NCI-H2081 treated with DMSO at 0.1 percent for 48 hours (cell line): ENCODE data around the gene PPIE.
A peak's percentile ranks its signal among the peaks of the same experiment; 100 is the strongest.
"Not testable (repeated sequence)": the region's sequence is repeated elsewhere in the genome, so short reads cannot be mapped to it uniquely, and the experiment has no call there.

Experiments
- DNase-seq: peaks from one replicate; lab custom pipeline; 2025; lab: John Stamatoyannopoulos, UW

The PPIE gene

GRCh38 chr1:39777896-39778295 is 39.2 kb downstream of the PPIE start:
- not testable (repeated sequence) for DNase-seq

GRCh38 chr1:39778463-39779099 is 39.9 kb downstream of the PPIE start:
- DNase-seq = not testable (repeated sequence)

GRCh38 chr1:39779137-39779536 is 40.5 kb downstream of the PPIE start:
- no peak for DNase-seq

GRCh38 chr1:39779821-39780220 is 41.1 kb downstream of the PPIE start:
- no peak for DNase-seq

GRCh38 chr1:39781349-39781715 is 42.6 kb downstream of the PPIE start:
- no peak for DNase-seq

GRCh38 chr1:39782103-39782502 is 43.4 kb downstream of the PPIE start:
- no peak for DNase-seq

- not testable (repeated sequence) for DNase-seq
Measured at GRCh38 chr1:39782685-39783084, 44.0 kb downstream of the PPIE start.

- not testable (repeated sequence) for DNase-seq
Measured at GRCh38 chr1:39786303-39787107, 47.8 kb downstream of the PPIE start.

- DNase-seq = not testable (repeated sequence)
Measured at GRCh38 chr1:39787108-39787375, 48.4 kb downstream of the PPIE start.

GRCh38 chr1:39787468-39787867 is 48.8 kb downstream of the PPIE start:
- no peak for DNase-seq

- not testable (repeated sequence) for DNase-seq
Measured at GRCh38 chr1:39787964-39788363, 49.3 kb downstream of the PPIE start.

- no peak for DNase-seq
Measured at GRCh38 chr1:39788426-39788757, 49.7 kb downstream of the PPIE start.

- no peak for DNase-seq
Measured at GRCh38 chr1:39788758-39789570, 50.3 kb downstream of the PPIE start, which contains the start of gene BMP8B. Gene BMP8B, minus strand, starts transcription at chr1:39788865. Its CDS starts 380 bp downstream, at chr1:39788485.

- no peak for DNase-seq
Measured at GRCh38 chr1:39789571-39790110, 51.0 kb downstream of the PPIE start.

GRCh38 chr1:39791838-39792237 is 53.2 kb downstream of the PPIE start:
- no peak for DNase-seq

GRCh38 chr1:39795651-39796050 is 57.0 kb downstream of the PPIE start:
- DNase-seq = no peak

- peak; percentile 56 for DNase-seq
Measured at GRCh38 chr1:39798859-39799769, 60.4 kb downstream of the PPIE start.

GRCh38 chr1:39799770-39800470 is 61.2 kb downstream of the PPIE start:
- no peak for DNase-seq

- DNase-seq = no peak
Measured at GRCh38 chr1:39800471-39800835, 61.8 kb downstream of the PPIE start.

GRCh38 chr1:39802496-39803260 is 64.0 kb downstream of the PPIE start:
- DNase-seq = no peak
